Measurements from ENCODE around the gene AKR1D1.
"Not testable (repeated sequence)": the region's sequence is repeated elsewhere in the genome, so short reads cannot be mapped to it uniquely, and the experiment has no call there.

Gene AKR1D1

GRCh38 chr7:138052696-138053095, 23.6 kb upstream of the AKR1D1 start:
- no peak overlapping the region for H3K4me3 ChIP-seq (ENCODE audit: low read depth, low read length)
- DNase-seq (ENCODE audit: low read depth), result no peak
- TF ChIP-seq CTCF (IDR thresholded peaks at IDR 0.05; ENCODE audit: low read depth, low read length, missing control alignments), result no peak

GRCh38 chr7:138055698-138056097, 20.6 kb upstream of the AKR1D1 start:
- H3K4me3 ChIP-seq (ENCODE audit: low read depth, low read length); DNase-seq (ENCODE audit: low read depth): not testable (repeated sequence)

- DNase-seq (ENCODE audit: low read depth), result no peak
- H3K4me3 ChIP-seq (ENCODE audit: low read depth, low read length), result no peak overlapping the region
- no peak for TF ChIP-seq CTCF (IDR thresholded peaks at IDR 0.05; ENCODE audit: low read depth, low read length, missing control alignments)
Measured at GRCh38 chr7:138063400-138063799, 12.9 kb upstream of the AKR1D1 start.

GRCh38 chr7:138064856-138065357, 11.4 kb upstream of the AKR1D1 start:
- H3K4me3 ChIP-seq (ENCODE audit: low read depth, low read length), result no peak overlapping the region
- DNase-seq (ENCODE audit: low read depth), result no peak

GRCh38 chr7:138065827-138066226, 10.4 kb upstream of the AKR1D1 start:
- no peak overlapping the region for H3K4me3 ChIP-seq (ENCODE audit: low read depth, low read length)
- DNase-seq (ENCODE audit: low read depth), result no peak
- TF ChIP-seq CTCF (IDR thresholded peaks at IDR 0.05; ENCODE audit: low read depth, low read length, missing control alignments), result no peak

More at GRCh38 chr7:138064856-138065357, 11.4 kb upstream of the AKR1D1 start:
- no peak for TF ChIP-seq CTCF (IDR thresholded peaks at IDR 0.05; ENCODE audit: low read depth, low read length, missing control alignments)

GRCh38 chr7:138066954-138067394, 9.3 kb upstream of the AKR1D1 start:
- TF ChIP-seq CTCF (IDR thresholded peaks at IDR 0.05; ENCODE audit: low read depth, low read length, missing control alignments), result no peak
- no peak overlapping the region for H3K4me3 ChIP-seq (ENCODE audit: low read depth, low read length)
- DNase-seq (ENCODE audit: low read depth), result no peak

- no peak for DNase-seq (ENCODE audit: low read depth)
- no peak for TF ChIP-seq CTCF (IDR thresholded peaks at IDR 0.05; ENCODE audit: low read depth, low read length, missing control alignments)
- no peak overlapping the region for H3K4me3 ChIP-seq (ENCODE audit: low read depth, low read length)
Measured at GRCh38 chr7:138067774-138068173, 8.5 kb upstream of the AKR1D1 start.
